CD4-positive, alpha-beta T cell treated with Interleukin-12 subunit alpha and Interleukin-12 subunit beta, for 1 hour (primary cell): ENCODE data around the gene ALG1.
A peak's percentile ranks its signal among the peaks of the same experiment; 100 is the strongest.
"Not testable (repeated sequence)": the region's sequence is repeated elsewhere in the genome, so short reads cannot be mapped to it uniquely, and the experiment has no call there.

Experiments
- DNase-seq: peaks from one replicate; pipeline ENCODE4 v3.0.0-alpha.2; 2020

The ALG1 gene

GRCh38 chr16:5075637-5076036, 4.0 kb downstream of the ALG1 start:
- DNase-seq: no peak

- no peak for DNase-seq
These were observed 5.7 kb downstream of the ALG1 start for GRCh38 chr16:5077304-5077703.

- no peak for DNase-seq
These were observed 7.0 kb downstream of the ALG1 start for GRCh38 chr16:5078626-5079025.

- not testable (repeated sequence) for DNase-seq
These were observed 8.8 kb downstream of the ALG1 start for GRCh38 chr16:5080461-5080860.

GRCh38 chr16:5080996-5081395, 9.4 kb downstream of the ALG1 start:
- DNase-seq: not testable (repeated sequence)

- DNase-seq: not testable (repeated sequence)
These were observed 12.0 kb downstream of the ALG1 start for GRCh38 chr16:5083646-5084045.

GRCh38 chr16:5084099-5084731, 12.6 kb downstream of the ALG1 start:
- DNase-seq: not testable (repeated sequence)

- DNase-seq: peak; percentile 59
These were observed 13.2 kb downstream of the ALG1 start for GRCh38 chr16:5084802-5085201.

GRCh38 chr16:5085716-5086115, 14.1 kb downstream of the ALG1 start:
- DNase-seq: not testable (repeated sequence)

GRCh38 chr16:5088086-5088790, 16.6 kb downstream of the ALG1 start:
- DNase-seq: not testable (repeated sequence)

- DNase-seq: not testable (repeated sequence)
These were observed 17.3 kb downstream of the ALG1 start for GRCh38 chr16:5088936-5089335.

GRCh38 chr16:5089911-5090555, 18.4 kb downstream of the ALG1 start:
- not testable (repeated sequence) for DNase-seq

- not testable (repeated sequence) for DNase-seq
These were observed 18.9 kb downstream of the ALG1 start for GRCh38 chr16:5090592-5090991.

GRCh38 chr16:5093081-5093480, 21.4 kb downstream of the ALG1 start:
- not testable (repeated sequence) for DNase-seq

GRCh38 chr16:5093746-5094145, 22.1 kb downstream of the ALG1 start:
- DNase-seq: not testable (repeated sequence)

- DNase-seq: not testable (repeated sequence)
These were observed 23.6 kb downstream of the ALG1 start for GRCh38 chr16:5095145-5095830.

- not testable (repeated sequence) for DNase-seq
These were observed 24.9 kb downstream of the ALG1 start for GRCh38 chr16:5096437-5097060.

- DNase-seq: peak; percentile 42
These were observed 25.4 kb downstream of the ALG1 start for GRCh38 chr16:5097061-5097469.

GRCh38 chr16:5097470-5098220, 26.0 kb downstream of the ALG1 start, which contains the start of gene EEF2KMT:
Gene EEF2KMT (minus strand): TSS chr16:5097795. CDS start chr16:5097739, 56 bp downstream.
- DNase-seq: peak; percentile 95

GRCh38 chr16:5098221-5099159, 26.8 kb downstream of the ALG1 start:
- peak; percentile 97 for DNase-seq

- DNase-seq: not testable (repeated sequence)
These were observed 27.5 kb downstream of the ALG1 start for GRCh38 chr16:5099174-5099573.
